MG63 (cell line): ENCODE measurements around the gene B3GNT5. TPM values are rescaled to one million over a fixed set of nuclear protein-coding genes. Genes with fewer than 3 reads are reported as not detected.

Experiments
- DNase-seq: peaks from one replicate; pipeline ENCODE4 v3.0.0-alpha.2; 2020
- H3K27me3 ChIP-seq: fragments of 250-450 bp; sonication (Bioruptor Pico); 2 replicates; pipeline ENCODE4 v1.5.1; 2020; ENCODE audit warnings: mild to moderate bottlenecking, moderate library complexity
- H3K36me3 ChIP-seq: fragments of 250-450 bp; sonication (Bioruptor Pico); 2 replicates; pipeline ENCODE4 v1.5.1; 2020; ENCODE audit warnings: mild to moderate bottlenecking, moderate library complexity
- H3K4me3 ChIP-seq: fragments of 250-450 bp; sonication (Bioruptor Pico); 2 replicates; pipeline ENCODE4 v1.5.1; 2020; ENCODE audit warnings: mild to moderate bottlenecking, moderate library complexity
- H3K9me3 ChIP-seq: fragments of 250-450 bp; sonication (Bioruptor Pico); 2 replicates; pipeline ENCODE4 v1.5.1; 2020; ENCODE audit warnings: mild to moderate bottlenecking, moderate library complexity
- total RNA-seq: library from RNA; depleted of rRNA; stranded (reverse); fragments of >200 nt; shearing (Covaris generic); gene quantifications from 2 replicates; pipeline ENCODE4 v1.2.3, GENCODE V29; 2014; ENCODE audit warnings: low replicate concordance

B3GNT5 gene
- total RNA-seq, 1 experiment from 2014 or later, result 0.36 TPM

- Histone ChIP-seq H3K36me3 (no peaks in the 10 kb centered on the region), H3K9me3 (no peaks in the 10 kb centered on the region), H3K4me3 (no peak overlapping the region), H3K27me3 (no peaks in the 10 kb centered on the region)
- DNase-seq, result no peak
These were observed 21.6 kb downstream of the B3GNT5 start for GRCh38 chr3:183274609-183275008.

DNA sequence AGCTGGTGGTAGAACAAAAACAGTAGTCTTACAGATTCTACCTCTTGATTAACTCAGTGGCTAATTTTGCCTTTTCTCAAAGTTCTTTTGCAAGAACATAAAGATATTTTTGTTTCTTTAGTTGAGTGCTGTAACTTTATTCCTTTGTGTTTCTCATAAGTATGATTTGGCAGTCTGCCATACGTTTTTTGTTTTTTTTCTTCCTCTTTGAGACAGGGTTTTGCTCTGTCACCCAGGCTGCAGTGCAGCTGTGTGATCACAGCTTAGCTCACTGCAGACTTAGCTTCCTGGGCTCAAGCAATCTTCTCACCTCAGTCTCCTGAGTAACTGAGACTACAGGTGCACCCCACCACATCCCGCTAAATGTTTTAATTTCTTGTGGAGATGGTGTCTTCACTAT is 22.4 kb downstream of the B3GNT5 start:
- no peaks in the 10 kb centered on the region for H3K27me3 ChIP-seq
- no peak for DNase-seq
- no peak overlapping the region for H3K4me3 ChIP-seq
- no peaks in the 10 kb centered on the region for H3K9me3 ChIP-seq
- H3K36me3 ChIP-seq, result no peaks in the 10 kb centered on the region

GRCh38 chr3:183275937-183276336 is 22.9 kb downstream of the B3GNT5 start:
- H3K9me3 ChIP-seq, result no peaks in the 10 kb centered on the region
- no peak overlapping the region for H3K4me3 ChIP-seq
- no peaks in the 10 kb centered on the region for H3K36me3 ChIP-seq
- no peaks in the 10 kb centered on the region for H3K27me3 ChIP-seq
- no peak for DNase-seq

DNA sequence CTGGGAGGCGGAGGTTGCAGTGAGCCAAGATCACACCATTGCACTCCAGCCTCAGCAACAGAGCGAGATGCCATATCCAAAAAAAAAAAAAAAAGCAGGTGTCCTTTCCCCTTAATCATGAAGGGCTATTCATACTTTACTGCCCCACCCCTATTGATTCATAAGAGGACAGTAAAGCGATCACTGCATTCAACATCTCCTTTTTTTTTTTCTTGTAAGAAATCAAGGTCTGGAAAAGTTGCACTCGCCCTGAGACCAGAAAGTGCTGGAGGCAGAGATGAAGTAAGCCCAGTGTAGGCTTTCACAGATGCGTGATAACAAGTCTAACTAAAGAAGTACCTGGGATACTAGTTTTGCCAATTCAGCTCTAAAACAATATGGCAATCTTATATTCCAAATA is 24.2 kb downstream of the B3GNT5 start:
- Histone ChIP-seq H3K4me3 (no peak overlapping the region), H3K9me3 (no peaks in the 10 kb centered on the region), H3K27me3 (no peaks in the 10 kb centered on the region), H3K36me3 (no peaks in the 10 kb centered on the region)
- no peak for DNase-seq

GRCh38 chr3:183278479-183279088 is 25.5 kb downstream of the B3GNT5 start:
- no peaks in the 10 kb centered on the region for H3K27me3 ChIP-seq
- no peaks in the 10 kb centered on the region for H3K9me3 ChIP-seq
- peak; percentile 61 for DNase-seq
- H3K4me3 ChIP-seq, result no peak overlapping the region
- H3K36me3 ChIP-seq, result no peaks in the 10 kb centered on the region

GRCh38 chr3:183279371-183279770 is 26.3 kb downstream of the B3GNT5 start:
- Histone ChIP-seq H3K4me3 (no peak overlapping the region), H3K9me3 (no peaks in the 10 kb centered on the region), H3K36me3 (no peaks in the 10 kb centered on the region), H3K27me3 (no peaks in the 10 kb centered on the region)
- no peak for DNase-seq

- Histone ChIP-seq H3K4me3 (no peak overlapping the region), H3K36me3 (no peaks in the 10 kb centered on the region)
- no peak for DNase-seq
These were observed 28.2 kb downstream of the B3GNT5 start for GRCh38 chr3:183281126-183281797.

DNA sequence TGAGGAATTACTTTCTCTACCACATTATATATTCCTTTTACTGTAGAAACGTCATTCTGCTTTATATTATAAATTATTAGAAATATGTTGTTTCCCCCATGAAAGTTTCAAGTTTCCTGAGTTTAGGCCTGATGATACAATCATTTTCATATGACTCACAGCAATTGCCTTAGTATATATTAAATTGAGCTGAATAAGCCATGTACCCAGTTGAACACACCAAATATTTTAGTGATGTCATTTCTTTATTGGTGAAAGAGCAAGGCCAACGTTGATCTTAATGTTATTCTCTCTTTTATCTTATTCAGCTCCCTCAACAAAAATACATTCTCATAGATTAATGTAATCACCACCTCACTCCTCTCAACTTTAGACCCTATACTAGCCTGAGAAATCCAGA is 30.8 kb downstream of the B3GNT5 start:
- Histone ChIP-seq H3K9me3 (no peaks in the 10 kb centered on the region), H3K27me3 (no peaks in the 10 kb centered on the region), H3K36me3 (no peaks in the 10 kb centered on the region), H3K4me3 (no peak overlapping the region)
- no peak for DNase-seq

More at GRCh38 chr3:183281126-183281797, 28.2 kb downstream of the B3GNT5 start:
- H3K9me3 ChIP-seq, result no peaks in the 10 kb centered on the region
- no peaks in the 10 kb centered on the region for H3K27me3 ChIP-seq

DNA sequence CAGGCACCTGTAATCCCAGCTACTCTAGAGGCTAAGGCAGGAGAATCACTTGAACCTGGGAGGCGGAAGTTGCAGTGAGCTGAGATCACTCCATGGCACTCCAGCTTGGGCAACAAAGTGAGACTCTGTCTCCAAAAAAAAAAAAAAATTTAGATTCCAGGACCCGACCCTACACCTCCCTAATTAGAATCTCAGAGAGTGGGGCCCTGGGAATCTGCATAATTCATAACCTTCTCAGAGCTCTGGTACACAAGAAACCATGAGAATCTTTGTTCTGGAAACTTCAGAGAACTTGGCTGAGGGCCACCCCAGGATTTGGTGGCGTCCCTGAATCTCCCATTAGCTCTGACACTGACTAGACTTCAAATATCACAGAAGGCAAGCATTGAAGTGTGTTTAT is 31.5 kb downstream of the B3GNT5 start:
- no peak for DNase-seq
- no peak overlapping the region for H3K4me3 ChIP-seq
- H3K36me3 ChIP-seq, result no peaks in the 10 kb centered on the region
- H3K27me3 ChIP-seq, result no peaks in the 10 kb centered on the region
- H3K9me3 ChIP-seq, result no peaks in the 10 kb centered on the region

GRCh38 chr3:183285318-183285717 is 32.3 kb downstream of the B3GNT5 start:
- no peaks in the 10 kb centered on the region for H3K27me3 ChIP-seq
- H3K36me3 ChIP-seq, result no peaks in the 10 kb centered on the region
- no peak overlapping the region for H3K4me3 ChIP-seq
- DNase-seq, result no peak
- H3K9me3 ChIP-seq, result no peaks in the 10 kb centered on the region

DNA sequence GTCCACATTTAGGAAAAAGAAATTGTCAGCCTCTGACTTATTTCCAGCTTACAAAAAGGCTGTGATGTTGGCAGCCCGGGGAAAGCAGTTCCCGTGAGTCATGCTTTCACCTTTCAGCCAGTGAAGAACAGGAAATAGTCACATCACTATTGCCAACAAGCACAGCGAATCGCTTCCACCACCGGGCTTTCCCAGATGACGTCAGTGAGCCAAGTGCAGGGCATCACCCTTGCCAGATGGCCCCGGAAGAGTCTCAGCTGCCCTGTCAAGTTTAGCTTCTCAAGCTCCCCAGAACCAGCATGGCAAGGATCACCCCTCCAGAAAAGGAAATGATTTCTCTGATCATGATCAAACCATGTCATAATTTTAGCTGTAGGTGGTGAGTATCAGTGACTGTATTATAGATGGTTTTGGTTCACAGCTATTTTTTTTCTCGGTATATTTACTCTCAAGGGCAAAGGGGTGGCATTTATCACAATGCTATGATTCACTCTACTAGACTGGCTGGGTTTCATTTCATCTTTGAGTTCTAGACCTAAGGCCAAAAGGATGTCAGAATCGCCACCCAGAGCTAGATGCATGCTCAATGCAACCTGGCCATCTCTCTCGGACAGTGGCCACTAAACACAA is 32.9 kb downstream of the B3GNT5 start:
- no peak overlapping the region for H3K4me3 ChIP-seq
- H3K27me3 ChIP-seq, result no peaks in the 10 kb centered on the region
- no peaks in the 10 kb centered on the region for H3K9me3 ChIP-seq
- no peaks in the 10 kb centered on the region for H3K36me3 ChIP-seq
- peak; percentile 98 for DNase-seq

- Histone ChIP-seq H3K36me3 (no peaks in the 10 kb centered on the region), H3K27me3 (no peaks in the 10 kb centered on the region), H3K9me3 (no peaks in the 10 kb centered on the region), H3K4me3 (no peak overlapping the region)
- peak; percentile 79 for DNase-seq
These were observed 34.4 kb downstream of the B3GNT5 start for GRCh38 chr3:183287301-183287971.

- no peak overlapping the region for H3K4me3 ChIP-seq
- no peaks in the 10 kb centered on the region for H3K36me3 ChIP-seq
- H3K27me3 ChIP-seq, result no peaks in the 10 kb centered on the region
- DNase-seq, result no peak
- H3K9me3 ChIP-seq, result no peaks in the 10 kb centered on the region
These were observed 35.1 kb downstream of the B3GNT5 start for GRCh38 chr3:183288117-183288516.

- Histone ChIP-seq H3K27me3 (no peaks in the 10 kb centered on the region), H3K36me3 (no peaks in the 10 kb centered on the region), H3K4me3 (no peak overlapping the region), H3K9me3 (no peaks in the 10 kb centered on the region)
- DNase-seq, result no peak
These were observed 37.2 kb downstream of the B3GNT5 start for GRCh38 chr3:183290216-183290615.

GRCh38 chr3:183291497-183292031 is 38.5 kb downstream of the B3GNT5 start:
- no peak for DNase-seq
- Histone ChIP-seq H3K4me3 (no peak overlapping the region), H3K27me3 (no peaks in the 10 kb centered on the region)

GRCh38 chr3:183293966-183294365 is 40.9 kb downstream of the B3GNT5 start:
- Histone ChIP-seq H3K27me3 (no peaks in the 10 kb centered on the region; the same call in 1 of the 2 replicates), H3K36me3 (no peaks in the 10 kb centered on the region), H3K9me3 (no peaks in the 10 kb centered on the region), H3K4me3 (no peak overlapping the region)
- no peak for DNase-seq

More at GRCh38 chr3:183291497-183292031, 38.5 kb downstream of the B3GNT5 start:
- H3K36me3 ChIP-seq, result no peaks in the 10 kb centered on the region
- no peaks in the 10 kb centered on the region for H3K9me3 ChIP-seq

DNA sequence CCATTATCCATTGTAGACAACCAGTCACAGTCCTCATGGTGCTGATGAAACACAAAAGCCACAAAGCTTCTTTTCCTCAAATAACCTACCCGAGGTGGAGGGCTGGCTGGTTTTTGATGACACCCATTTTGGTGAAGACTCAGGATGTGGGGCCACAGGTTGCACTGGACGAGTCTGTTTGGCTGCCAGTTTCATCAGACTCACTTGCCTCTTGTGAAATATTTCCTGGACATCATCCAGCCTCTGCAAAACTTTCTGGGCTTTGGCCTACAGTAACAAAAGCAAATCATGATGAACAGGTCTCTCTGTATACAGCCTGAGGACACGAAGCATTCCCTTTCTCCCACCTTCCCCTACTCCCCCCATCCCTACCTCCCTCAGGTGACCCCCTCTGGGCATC is 42.2 kb downstream of the B3GNT5 start:
- H3K4me3 ChIP-seq, result no peak overlapping the region
- no peaks in the 10 kb centered on the region for H3K36me3 ChIP-seq
- no peaks in the 10 kb centered on the region; the same call in 1 of the 2 replicates for H3K27me3 ChIP-seq
- no peaks in the 10 kb centered on the region for H3K9me3 ChIP-seq
- peak; percentile 67 for DNase-seq
